GM21576 (cell line): ENCODE measurements around the gene STAMBP.
"Not testable (repeated sequence)": the region's sequence is repeated elsewhere in the genome, so short reads cannot be mapped to it uniquely, and the experiment has no call there.

Experiments used
- ATAC-seq: cut with Tn5 transposase; IDR thresholded peaks from one replicate; pipeline ENCODE4 v1.9.1; 2021; ENCODE audit warnings: mild to moderate bottlenecking, moderate library complexity; ENCODE audit not compliant: unreplicated experiment

STAMBP gene

DNA sequence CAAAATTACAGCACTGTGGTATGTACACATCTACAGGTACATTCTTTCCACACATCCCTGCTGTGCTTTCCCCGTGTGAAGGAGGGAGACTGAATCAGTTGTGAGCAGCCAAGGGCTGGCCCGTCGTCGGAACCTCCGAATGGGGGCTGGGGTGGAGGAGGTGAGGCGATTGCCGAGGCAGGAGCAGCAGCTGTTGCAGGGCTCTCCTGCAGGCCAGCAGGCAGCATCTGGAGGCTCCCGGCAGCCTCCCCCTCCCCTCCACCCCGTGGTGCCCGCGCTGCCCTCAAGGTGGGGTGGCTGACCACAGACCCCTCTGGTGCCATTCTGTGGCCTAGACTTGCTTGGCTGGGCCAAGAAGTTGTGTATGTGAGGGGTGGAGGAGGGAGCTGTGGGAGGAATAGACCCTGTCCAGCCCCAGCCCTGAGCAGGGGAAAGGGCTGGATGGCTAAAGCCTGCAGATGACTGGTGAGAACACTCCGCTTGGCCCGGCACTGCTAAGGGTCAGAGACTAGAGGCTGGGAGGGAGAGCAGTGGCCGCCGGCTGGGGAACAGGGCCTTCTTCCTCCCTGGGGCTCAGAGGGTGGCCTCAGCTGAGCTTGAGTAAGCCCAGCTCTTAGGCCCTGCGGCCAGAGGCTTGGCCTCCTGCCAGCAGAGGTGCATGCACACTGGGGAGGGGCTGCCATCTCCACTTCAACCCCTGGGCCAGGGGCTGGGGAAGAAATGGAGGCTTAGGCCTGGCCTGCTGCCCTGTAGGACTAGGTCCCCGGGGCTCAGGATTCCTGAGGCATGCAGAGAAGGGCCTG lies 7.6 kb downstream of the STAMBP start:
- no peak for ATAC-seq

DNA sequence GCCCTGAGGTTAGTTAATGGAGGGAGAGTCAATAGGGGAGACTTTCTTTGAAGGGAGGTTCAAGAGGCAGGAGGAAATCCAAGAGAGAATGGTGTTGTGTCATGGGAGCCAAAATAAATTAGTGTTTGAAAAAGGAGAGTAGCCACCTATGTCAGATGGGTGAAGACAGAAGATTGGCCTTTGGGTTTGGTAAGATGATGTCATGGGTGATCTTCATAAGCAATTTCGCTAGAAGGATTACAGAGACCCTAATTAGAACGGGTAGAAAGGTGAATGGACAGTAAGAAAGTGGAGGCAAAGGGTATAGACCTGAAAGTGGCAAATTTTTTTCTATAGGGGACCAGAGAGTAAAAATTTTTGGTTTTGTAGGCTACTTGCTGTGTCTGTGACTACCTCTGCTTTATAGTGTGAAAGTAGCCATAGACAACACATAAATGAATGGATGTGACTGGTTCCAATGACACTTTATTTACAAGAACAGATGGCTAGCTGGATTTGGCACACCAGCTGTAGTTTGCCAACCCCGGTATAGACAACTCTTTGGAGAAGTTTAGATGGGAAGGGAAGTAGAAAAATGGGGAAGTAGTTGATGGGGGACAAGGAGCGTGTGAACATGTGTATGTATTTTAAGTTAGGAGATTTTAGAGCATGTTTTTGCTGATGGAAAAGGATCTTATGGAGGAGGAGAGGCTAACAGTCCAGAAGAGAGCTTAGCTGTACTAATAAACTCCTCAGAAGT lies 9.3 kb downstream of the STAMBP start:
- no peak for ATAC-seq

DNA sequence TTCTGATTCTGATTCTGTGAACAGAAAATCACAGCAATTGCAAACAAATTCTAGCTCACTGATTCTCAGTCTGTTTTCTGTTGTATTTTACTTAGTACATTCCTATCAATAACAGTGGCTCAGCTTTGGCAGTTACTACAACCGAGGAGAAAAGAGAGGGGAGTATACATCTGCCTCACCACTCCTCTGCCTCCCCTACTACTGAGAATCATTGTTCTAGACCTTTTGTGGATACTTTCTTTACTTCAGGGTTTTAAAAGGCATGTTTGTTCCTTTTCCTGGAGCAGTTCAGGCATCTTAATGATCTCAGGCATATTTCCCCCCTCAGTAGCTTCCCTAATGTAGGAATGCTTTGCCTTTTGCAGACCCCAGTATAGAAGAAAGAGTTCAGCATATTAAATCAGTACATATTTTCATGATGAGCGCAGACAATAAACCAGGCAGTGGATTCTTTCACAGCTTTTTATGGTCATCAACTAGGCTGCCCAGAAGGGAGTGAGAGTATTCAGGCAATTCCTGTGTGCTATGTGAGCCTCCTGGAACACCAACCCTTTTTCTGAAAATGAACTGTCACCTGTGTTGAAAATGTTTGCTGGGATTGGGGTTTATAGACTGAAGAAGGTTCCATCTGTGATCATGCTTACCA lies 10.3 kb downstream of the STAMBP start:
- ATAC-seq = no peak

DNA sequence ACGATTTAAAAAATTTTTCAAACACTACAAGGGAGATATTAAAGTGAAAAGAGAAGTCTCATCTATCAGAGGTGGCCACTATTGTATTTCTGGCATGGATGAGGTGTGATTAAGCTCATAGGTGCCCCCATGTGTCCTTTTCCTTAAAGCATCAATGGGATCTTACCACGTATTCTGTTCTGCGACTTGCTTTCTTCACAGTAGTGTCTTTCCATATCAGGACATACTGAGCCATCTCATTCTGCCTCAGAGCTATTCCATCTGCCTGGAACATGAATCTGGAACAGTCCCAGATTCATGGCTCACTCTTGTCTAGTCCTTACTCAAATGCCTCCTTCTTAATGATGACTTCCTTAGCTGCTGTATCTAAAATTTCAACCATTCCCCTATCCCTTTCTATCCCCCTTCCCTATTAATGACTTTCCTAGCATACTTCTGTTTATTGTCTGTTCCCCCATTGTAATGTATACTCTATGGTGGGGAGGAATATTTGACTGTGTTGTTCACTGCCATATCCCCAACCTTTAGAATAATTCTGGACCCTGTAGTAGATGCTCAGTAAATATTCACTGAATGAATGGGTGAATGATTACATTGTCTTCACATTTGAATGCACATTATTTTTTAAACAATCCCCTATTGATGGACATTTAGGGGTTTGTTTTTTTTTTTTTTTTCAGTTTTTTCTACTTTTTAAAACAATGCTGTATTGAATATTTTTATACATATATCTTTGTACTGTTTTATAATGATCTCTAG lies 11.1 kb downstream of the STAMBP start:
- no peak for ATAC-seq

- no peak for ATAC-seq
Observed at GRCh38 chr2:73841912-73842738, 13.4 kb downstream of the STAMBP start.

GRCh38 chr2:73842739-73843019 lies 13.9 kb downstream of the STAMBP start:
- no peak for ATAC-seq

DNA sequence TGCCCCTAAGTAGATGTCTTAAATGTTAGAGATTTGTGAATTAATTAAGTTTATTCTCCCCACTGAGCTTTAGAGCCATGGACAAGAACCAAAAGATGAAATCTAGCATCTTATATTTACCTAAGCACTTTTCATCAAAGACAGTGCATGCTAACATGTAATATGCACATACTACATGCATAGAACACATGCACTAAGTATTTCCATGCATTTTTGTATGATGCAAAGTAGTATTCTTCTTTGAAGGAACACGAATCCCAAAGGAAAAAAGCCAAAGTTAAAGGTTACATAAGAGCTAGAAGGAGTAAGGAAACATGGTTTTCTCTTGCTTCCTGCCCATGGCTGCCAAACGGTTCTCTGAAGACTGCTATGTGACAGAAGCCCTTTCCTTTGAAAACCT lies 15.3 kb downstream of the STAMBP start:
- ATAC-seq = no peak

DNA sequence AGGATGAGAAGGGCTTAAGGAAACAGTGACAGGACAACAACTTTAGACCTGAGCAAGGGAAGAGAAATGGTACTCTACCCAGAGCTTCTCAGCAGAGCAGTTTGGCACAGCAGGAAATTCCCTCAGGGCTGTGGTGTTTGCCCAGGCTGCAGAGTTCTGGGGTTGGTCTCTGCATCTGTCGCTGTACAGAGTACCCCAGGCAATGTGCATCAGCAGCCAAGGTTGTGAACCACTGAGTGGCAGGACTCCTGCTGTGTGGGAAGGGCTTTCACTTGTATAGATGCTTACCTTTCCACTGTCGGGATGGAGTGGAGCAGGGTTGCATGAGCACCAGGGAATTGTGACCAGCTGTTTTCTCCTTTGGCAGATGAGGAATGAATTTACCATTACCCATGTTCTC lies 21.2 kb downstream of the STAMBP start:
- no peak for ATAC-seq

- ATAC-seq = no peak
Observed at GRCh38 chr2:73851274-73851673, 22.5 kb downstream of the STAMBP start.

GRCh38 chr2:73852020-73852419 lies 23.3 kb downstream of the STAMBP start:
- ATAC-seq = no peak

DNA sequence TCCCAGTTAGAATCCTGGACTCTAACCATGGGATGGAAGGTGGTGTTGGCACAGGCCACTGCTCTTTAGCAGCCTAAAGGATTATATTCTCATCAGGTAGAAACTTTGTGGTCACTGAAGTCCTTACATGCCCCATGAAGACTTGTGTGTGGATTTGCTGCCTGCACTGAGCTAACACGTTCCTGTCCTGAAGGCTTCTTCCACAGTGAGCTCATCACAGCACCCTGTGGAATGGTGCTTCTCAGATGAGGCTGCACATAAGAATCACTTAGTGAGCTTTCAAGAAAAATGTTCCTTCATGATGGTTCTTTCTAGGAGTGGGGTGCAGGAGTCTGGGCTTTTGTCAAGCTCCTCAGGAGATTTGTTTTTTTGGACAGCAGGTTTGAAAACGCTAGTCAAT lies 26.8 kb downstream of the STAMBP start:
- ATAC-seq = no peak

DNA sequence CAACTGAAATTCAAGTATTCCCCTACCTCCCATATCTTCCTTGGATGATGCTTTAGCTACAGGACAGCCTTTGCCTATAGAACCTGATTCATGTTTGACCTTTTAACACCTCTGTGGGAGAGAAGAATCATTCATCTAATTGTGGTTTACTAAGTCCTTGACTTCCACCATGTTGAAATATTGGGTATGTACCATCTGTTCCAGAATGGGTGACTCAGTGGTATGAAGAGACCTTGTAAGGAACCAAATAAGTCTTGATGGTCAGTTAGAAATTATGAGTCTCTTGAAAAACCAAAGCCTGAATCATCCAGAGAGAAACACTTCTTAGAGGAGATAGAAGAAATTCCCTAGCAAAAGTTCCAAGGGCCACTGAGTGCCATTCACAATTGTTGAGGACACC lies 27.5 kb downstream of the STAMBP start:
- ATAC-seq = no peak

DNA sequence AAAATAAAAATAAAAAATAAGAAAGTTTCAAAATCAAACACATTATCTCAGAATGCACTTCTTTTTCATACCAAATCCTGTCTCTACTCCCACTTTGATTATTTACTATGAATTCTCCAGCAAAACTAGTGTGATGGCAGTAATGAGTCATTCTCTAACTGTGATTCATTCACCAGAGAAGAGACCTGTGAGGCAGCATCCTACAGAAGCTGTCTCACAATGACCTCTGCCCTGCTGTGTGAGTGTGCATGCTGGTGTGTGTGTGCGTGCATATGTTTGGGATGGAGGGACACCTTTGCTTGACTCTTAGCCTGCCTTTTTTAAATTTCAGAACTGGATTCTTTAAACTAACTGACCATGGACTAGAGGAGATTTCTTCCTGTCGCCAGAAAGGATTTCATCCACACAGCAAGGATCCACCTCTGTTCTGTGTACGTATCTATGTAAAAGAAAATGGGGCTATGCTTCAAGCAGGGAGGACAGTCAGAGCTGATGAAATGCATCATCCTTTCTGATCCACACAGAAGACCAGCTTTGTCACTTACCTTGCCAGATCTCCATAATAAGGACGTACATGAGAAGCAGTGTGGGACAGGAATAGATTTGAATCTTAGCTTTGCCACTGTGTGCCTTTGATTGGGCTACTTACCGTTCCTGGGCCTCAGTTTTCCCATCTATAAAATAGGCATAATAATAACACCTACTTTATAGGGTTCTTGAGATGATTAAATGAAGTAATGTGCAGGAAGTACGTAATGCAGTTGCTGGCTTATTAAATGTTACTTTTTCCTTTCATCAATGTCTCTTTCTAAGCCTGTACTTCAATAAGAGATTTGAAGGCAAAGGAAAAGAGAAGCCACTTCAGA lies 31.2 kb downstream of the STAMBP start:
- no peak for ATAC-seq

DNA sequence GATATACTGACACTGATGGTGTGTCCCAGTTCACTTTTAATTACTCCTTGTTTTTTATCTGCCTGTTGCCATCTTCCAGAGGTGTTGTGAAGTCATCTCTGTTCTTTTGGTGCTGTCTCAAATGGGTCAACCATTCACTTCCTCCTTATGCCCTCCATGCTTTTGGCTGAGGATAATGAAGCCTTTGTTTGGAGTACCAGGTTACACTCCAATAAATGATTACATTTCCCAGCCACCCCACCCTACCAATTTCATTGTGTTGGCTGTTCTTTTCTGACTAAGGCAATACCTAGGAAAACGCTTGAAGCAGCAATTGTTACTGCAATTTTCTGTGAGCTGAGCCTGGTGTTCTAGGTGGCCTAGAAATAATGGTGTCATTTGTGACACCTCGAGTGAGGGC lies 34.2 kb downstream of the STAMBP start:
- no peak for ATAC-seq

DNA sequence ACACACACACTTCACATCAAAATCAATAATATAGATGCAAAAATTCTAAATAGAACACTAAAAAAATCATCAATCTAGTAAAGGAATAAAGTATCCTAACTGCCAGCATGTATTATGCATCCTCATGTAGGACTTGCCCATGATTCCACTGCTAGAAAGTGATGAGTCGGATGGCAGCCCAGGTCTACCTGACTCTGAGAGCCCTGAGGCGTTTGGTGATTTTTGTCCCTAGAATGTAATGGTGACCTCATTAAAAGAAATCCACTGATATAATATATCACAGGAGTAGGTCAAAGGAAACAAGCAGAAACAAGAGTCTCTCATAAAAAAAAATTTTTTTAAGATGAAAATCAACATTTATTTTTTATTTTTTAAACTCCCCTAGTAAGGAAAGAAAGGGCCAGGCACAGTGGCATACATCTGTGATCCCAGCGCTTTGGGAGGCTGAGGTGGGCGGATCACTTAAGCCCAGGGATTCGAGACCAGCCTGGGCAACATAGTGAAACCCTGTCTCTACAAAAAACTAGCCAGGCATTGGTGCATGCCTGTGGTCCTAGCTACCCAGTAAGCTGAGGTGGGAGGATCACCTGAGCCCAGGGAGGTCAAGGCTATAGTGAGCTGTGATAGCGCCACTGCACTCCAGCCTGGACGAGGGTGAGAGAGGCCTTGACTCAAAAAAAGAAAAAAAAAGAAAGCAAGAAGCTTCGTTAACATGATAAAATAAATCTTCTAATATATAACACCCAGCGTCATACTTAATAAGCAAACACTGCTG lies 39.6 kb downstream of the STAMBP start:
- ATAC-seq = no peak

DNA sequence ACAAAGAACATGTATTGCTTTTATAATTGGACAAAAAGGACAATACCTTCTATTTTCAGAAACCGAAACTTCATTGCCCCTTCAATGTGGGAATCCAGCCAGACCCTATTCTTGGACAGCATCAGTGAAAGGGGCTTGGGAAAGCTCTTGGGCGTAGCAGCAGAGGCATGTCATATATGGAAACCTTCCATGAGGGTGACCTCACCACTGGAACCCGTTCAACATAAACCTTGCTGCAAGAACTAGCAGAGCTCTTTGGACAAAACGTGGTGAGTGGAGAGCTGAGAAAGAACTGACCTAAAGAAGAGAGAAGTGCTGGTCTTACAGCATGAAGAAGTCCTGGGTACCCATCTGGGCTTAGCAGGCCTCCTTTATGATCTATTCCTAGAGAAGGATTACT lies 41.3 kb downstream of the STAMBP start:
- no peak for ATAC-seq

- ATAC-seq = no peak
Observed at GRCh38 chr2:73877071-73877802, 48.5 kb downstream of the STAMBP start.

GRCh38 chr2:73877984-73878383 lies 49.2 kb downstream of the STAMBP start:
- ATAC-seq = not testable (repeated sequence)
